Retina (tissue), 1 donor: ENCODE results near the gene SMG6.
"Not testable (repeated sequence)": the region's sequence is repeated elsewhere in the genome, so short reads cannot be mapped to it uniquely, and the experiment has no call there.

Source experiments
- DNase-seq: peaks from one replicate; pipeline ENCODE4 v3.0.0-alpha.2; 2016

Gene SMG6

DNA sequence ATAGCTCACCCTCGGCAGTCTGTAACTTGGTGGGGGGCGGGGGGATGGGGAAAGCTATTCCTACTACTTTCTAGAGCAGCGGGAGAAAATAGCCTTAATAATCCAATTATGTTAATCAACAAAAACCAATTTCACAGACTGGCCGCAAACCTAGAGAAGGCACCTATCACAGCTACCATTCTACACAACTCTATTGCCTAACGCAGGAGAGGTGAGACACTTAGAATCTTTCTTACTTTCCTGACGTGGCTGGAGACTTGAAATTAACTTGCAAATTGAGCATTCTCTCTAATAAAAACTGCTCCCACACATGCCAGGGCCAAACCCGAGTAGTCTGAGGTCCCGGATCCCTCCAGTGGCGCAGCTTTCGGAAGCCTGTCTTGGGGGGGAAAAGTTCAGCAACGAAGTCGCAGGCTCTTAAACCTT lies 794 bp downstream of the SMG6 start:
- DNase-seq, result no peak

DNA sequence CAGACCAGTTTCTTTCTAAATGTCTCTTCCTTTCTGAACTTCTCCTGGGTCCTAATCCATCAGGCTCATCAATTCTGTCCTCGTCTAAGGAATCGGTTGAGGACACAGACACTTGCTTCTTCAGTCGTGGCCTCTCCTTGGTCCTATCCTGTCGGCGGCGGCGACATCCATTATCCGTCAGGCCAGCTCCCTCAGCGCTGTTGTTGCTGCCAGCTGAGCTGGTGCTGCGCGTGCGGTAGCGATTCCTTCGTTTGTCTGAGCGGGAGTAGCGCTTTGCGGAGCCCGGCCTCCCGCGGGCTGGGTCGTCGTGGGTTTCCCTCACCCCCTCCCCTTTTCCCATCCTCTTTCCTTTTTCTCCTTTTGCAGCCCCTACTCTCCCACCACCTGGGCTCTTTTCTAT lies 3.8 kb downstream of the SMG6 start:
- no peak for DNase-seq

GRCh38 chr17:2299136-2299535 lies 4.4 kb downstream of the SMG6 start:
- DNase-seq, result no peak

GRCh38 chr17:2297023-2297422 lies 6.6 kb downstream of the SMG6 start:
- DNase-seq, result no peak

DNA sequence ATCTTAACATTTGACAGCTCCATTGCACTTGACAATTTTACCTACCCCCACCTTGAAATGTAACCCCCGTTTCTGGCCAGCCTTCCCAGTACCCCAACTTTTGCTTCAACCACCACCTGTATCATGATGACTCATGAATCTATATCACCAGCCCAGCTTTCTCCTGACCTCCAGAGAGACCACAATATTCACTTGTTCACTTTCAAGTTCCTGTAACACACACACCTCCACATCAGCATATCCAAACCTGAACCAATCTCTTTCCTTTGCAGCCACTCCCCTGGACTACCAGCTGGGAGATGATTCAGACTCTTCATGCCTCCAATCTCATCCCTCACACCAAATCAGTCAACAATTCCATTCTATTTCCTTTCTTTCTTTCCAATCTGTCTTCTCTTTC lies 8.0 kb downstream of the SMG6 start:
- DNase-seq, result no peak

- peak; percentile 29 for DNase-seq
These were observed 11.5 kb downstream of the SMG6 start for GRCh38 chr17:2292100-2292499.

GRCh38 chr17:2289878-2290478 lies 13.6 kb downstream of the SMG6 start:
- no peak for DNase-seq

- no peak for DNase-seq
These were observed 20.3 kb downstream of the SMG6 start for GRCh38 chr17:2283302-2283701.

DNA sequence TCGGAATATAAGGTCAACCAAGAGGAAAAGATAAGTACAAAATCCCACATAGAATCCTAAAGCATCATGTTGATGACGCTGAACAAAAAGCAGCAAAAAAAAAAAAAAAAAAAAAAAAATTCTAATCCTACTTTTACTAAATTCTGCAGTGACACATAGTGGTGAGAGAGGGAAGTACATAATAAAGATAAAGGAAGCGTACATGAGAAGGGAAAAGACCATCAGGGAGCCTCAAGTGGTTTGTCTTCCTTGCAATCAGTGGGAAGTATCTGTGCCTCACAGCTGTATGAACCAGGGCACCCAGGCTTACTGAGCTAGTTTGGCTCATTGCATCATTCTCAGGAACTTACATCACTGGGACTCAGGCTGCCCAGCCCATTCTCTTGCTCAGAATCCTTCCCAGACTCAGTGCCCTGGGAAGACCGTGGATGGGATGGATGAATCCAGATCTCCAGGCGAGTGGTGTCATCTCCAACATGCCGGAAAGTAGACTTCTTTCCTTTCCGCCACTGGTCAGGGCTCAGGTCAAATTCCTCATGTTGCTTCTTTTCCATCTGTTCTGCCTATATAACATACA lies 21.2 kb downstream of the SMG6 start:
- DNase-seq, result peak; percentile 52

DNA sequence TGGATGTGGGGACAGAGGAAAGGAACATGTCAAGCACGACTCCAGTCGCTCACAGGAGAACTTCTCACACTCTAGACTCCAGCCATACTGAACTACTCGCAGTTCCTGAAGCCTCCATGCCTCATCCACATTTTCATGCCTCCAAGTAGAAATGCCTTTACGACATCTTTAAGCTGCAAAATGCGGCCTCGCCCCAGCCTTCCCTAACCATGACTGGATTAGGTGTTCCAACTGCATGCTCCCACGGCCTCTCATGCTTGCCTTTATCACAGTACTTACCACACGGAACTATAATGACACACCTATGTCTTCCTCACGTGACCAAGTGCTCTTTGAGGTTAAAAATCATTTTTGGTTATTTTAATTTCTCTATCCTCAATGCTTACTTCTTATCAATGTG lies 23.9 kb downstream of the SMG6 start:
- DNase-seq, result no peak

- DNase-seq, result no peak
These were observed 26.0 kb downstream of the SMG6 start for GRCh38 chr17:2277429-2278170.

DNA sequence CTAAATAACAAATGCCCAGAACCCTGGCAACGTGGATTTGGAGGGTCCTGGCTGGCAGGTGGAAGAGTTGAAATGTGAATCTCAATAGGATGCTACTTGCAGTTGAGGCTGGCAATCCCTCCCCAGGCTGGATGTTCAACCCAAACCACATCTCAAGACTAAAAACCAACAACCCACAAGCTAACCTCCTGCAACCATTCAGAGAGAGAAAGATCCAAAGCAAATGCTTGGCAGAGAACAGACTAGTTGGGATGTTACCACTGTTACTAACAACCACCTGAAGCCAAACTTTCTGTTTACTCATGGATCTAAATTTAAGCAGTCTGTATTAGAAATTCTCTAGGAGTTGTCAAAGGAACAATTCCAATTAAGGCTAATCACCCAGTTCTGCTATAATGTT lies 27.9 kb downstream of the SMG6 start:
- DNase-seq, result no peak

DNA sequence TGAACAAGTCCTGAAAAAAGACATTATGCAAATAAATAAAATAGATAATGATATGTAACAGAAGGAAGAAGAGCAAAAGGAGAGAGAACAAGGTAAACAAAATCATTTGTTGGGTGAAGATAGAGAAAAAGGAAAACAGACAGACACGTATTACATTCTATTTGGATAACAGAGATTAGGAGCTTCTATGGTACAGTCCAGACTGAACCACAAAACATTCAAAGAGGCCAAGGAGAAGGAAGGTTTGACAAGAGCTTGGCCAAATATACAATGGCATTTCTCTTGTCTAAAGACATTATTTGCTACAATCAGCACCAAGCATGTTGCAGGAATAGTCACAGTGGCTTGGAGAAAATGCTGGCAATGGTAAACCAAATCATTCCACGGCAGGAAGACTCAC lies 29.2 kb downstream of the SMG6 start:
- DNase-seq, result no peak

GRCh38 chr17:2271985-2272702 lies 31.4 kb downstream of the SMG6 start:
- no peak for DNase-seq

GRCh38 chr17:2267354-2267753 lies 36.2 kb downstream of the SMG6 start:
- no peak for DNase-seq

- no peak for DNase-seq
These were observed 36.7 kb downstream of the SMG6 start for GRCh38 chr17:2266865-2267228.

DNA sequence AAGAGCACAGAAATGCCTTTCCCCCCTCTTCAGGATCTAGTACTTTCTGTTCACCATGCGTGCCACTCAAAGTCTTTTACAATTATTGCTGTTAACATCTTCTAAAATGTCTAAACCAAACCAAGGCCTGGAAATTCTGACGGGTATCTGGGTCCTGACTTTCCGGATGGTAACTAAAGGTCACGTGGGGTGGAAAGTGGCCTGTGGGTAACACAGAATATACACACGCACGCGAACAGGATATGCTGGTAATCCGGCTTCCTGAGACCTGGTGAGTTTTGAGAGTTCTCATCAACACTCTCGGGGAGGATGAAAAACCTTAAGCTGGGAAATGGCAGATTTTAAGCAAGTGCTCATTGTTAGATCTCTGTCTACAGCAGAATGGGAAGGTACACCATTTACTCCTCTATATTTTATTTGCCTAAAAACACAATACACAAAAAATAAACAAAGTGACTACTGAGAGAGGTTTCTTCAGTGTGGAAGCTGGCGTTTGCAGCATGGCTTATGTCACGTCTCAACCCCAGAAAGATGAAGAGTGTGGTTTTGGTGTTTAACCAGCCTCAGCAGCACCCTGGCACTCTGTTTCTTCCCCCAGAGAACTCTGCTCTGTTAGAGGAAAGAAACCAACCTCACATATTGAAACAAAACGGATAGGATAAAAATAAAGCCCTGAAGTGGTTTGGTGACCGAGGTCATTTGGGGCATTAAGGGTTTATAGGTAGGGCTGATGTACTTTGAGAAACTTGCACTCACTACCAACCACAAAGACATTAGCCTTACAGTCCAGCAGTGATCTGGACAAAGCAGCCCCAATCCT lies 37.3 kb downstream of the SMG6 start:
- no peak for DNase-seq

- not testable (repeated sequence) for DNase-seq
These were observed 38.4 kb downstream of the SMG6 start for GRCh38 chr17:2265166-2265565.

GRCh38 chr17:2264067-2264860 lies 39.3 kb downstream of the SMG6 start:
- DNase-seq, result no peak

- DNase-seq, result no peak
These were observed 40.2 kb downstream of the SMG6 start for GRCh38 chr17:2263183-2264066.

DNA sequence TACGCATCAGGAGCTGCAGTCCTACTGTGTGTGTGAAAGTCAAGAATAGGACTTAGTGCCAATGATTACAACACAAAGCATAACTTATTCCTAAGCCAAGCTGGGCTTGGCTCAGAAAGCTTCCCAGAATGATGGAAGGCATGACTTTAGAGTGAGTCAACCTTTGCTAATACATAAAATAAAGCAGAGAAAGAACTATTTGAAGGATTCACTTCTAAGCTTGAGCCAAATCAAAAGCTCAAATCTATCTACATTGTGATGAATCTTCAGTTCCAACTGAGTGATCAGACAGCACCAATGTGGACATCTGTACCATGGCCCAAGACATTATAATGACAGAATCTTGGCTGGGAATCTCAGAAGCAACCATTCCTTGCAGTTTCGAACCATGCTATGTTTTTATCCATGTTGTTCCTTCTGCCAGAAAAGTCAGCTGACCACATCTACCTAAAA lies 41.4 kb downstream of the SMG6 start:
- no peak for DNase-seq
